SK-N-SH (cell line): ENCODE results near the gene BCL6. TPM values are rescaled to one million over a fixed set of nuclear protein-coding genes. Genes with fewer than 3 reads are reported as not detected.

Experiments
- CTCF ChIA-PET: fragments of 300-600, 350-600 bp; formaldehyde crosslinking; extraction: SDS; loops from one replicate; lab custom pipeline; 2021; lab: Yijun Ruan, JAX
- POLR2A ChIA-PET: fragments of 350-600 bp; sonication (Branson Sonifier 250); formaldehyde crosslinking; extraction: SDS; loops from one replicate; lab custom pipeline; 2020; ENCODE audit warnings: antibody characterized with exemption, inconsistent platforms; lab: Yijun Ruan, JAX
- DNase-seq: peaks from one replicate; pipeline ENCODE4 v3.0.0; 2012
- H2AFZ ChIP-seq: fragments of 200-600 bp; sonication (generic); 2 replicates; pipeline ENCODE4 v1.8.1; 2016; ENCODE audit warnings: antibody characterized with exemption, mild to moderate bottlenecking, low read depth
- H3F3A ChIP-seq: fragments of 200-600 bp; sonication (generic); replicated peaks from 2 replicates; pipeline ENCODE3; 2016; ENCODE audit warnings: antibody characterized with exemption, mild to moderate bottlenecking; ENCODE audit not compliant: insufficient read depth
- H3K27ac ChIP-seq, 2 experiments: fragments of 200-500 bp in 1 of 2; fragments of 200-600 bp in 1 of 2; sonication (Bioruptor generic) in 1 of 2; sonication (generic), shearing (Covaris generic) in 1 of 2; 2 replicates each; pipeline versions ENCODE4 v1.5.1 to v1.6.1; 2014 to 2016; ENCODE audit warnings: low read depth in 2 of 2, inconsistent platforms in 1 of 2, low read length in 1 of 2, mild to moderate bottlenecking in 1 of 2, mixed read lengths in 1 of 2
- H3K27me3 ChIP-seq: fragments of 200-600 bp; sonication (generic), shearing (Covaris generic); 2 replicates; pipeline ENCODE4 v1.6.1; 2016; ENCODE audit warnings: mixed run types; ENCODE audit not compliant: insufficient read depth
- H3K36me3 ChIP-seq, 2 experiments: fragments of 200-500 bp in 1 of 2; fragments of 200-600 bp in 1 of 2; sonication (Bioruptor generic) in 1 of 2; sonication (generic) in 1 of 2; replicated peaks in 1 of 2; 2 replicates each; pipeline versions ENCODE3 to v1.5.1; 2014 to 2016; ENCODE audit warnings: low read length in 1 of 2, mild to moderate bottlenecking in 1 of 2; ENCODE audit not compliant: insufficient read depth in 2 of 2, control insufficient read depth in 1 of 2
- H3K4me1 ChIP-seq, 2 experiments: fragments of 200-500 bp in 1 of 2; fragments of 200-600 bp in 1 of 2; sonication (Bioruptor generic) in 1 of 2; sonication (generic), shearing (Covaris generic) in 1 of 2; 2 replicates each; pipeline versions ENCODE4 v1.5.1 to v1.6.1; 2014 to 2016; ENCODE audit warnings: low read depth in 1 of 2, low read length in 1 of 2, mixed run types in 1 of 2; ENCODE audit not compliant: insufficient read depth in 2 of 2, control insufficient read depth in 1 of 2
- H3K4me2 ChIP-seq: fragments of 200-600 bp; sonication (generic), shearing (Covaris generic); 2 replicates; pipeline ENCODE4 v1.6.1; 2017; ENCODE audit warnings: mixed run types
- H3K4me3 ChIP-seq, 2 experiments: fragments of 200-500 bp in 1 of 2; fragments of 200-600 bp in 1 of 2; sonication (Bioruptor generic) in 1 of 2; sonication (generic), shearing (Covaris generic) in 1 of 2; 2 replicates each; pipeline versions ENCODE4 v1.5.1 to v1.8.1; 2014 to 2016; ENCODE audit warnings: low read depth in 2 of 2, inconsistent platforms in 1 of 2, low read length in 1 of 2, mild to moderate bottlenecking in 1 of 2, mixed read lengths in 1 of 2, moderate library complexity in 1 of 2
- H3K79me2 ChIP-seq: fragments of 200-600 bp; sonication (generic); 2 replicates; pipeline ENCODE4 v1.8.1; 2017; ENCODE audit warnings: mild to moderate bottlenecking; ENCODE audit not compliant: insufficient read depth
- H3K9ac ChIP-seq: fragments of 200-600 bp; sonication (generic); 2 replicates; pipeline ENCODE4 v1.6.1; 2017; ENCODE audit warnings: mixed run types
- H3K9me2 ChIP-seq: fragments of 200-600 bp; sonication (generic); 2 replicates; pipeline ENCODE4 v1.6.1; 2017; ENCODE audit warnings: mixed run types
- H3K9me3 ChIP-seq: fragments of 200-600 bp; sonication (generic); 2 replicates; pipeline ENCODE4 v1.6.1; 2017; ENCODE audit warnings: mixed run types, mild to moderate bottlenecking, moderate library complexity
- H4K20me1 ChIP-seq: fragments of 200-600 bp; sonication (generic); 2 replicates; pipeline ENCODE4 v1.6.1; 2017; ENCODE audit warnings: mild to moderate bottlenecking, mixed run types; ENCODE audit not compliant: insufficient read depth
- CTCF ChIP-seq: fragments of 200-600 bp; sonication (generic); IDR thresholded peaks from 2 replicates; pipeline ENCODE4 v1.6.1; 2017; ENCODE audit warnings: antibody characterized with exemption, mild to moderate bottlenecking, moderate library complexity
- MAX ChIP-seq: IDR thresholded peaks from 2 replicates; pipeline ENCODE4 v1.4.0; 2012; ENCODE audit warnings: low read depth
- MEF2A ChIP-seq: IDR thresholded peaks from 2 replicates; pipeline ENCODE4 v1.4.0; 2012; ENCODE audit warnings: low read depth, borderline replicate concordance
- SMC3 ChIP-seq: IDR thresholded peaks from 2 replicates; pipeline ENCODE4 v1.6.1; 2012; ENCODE audit warnings: low read depth, low read length, improper control_type of control experiment
- WGBS: methylation state at CpG from one replicate; pipeline ENCODE4 v1.1.6; 2017; ENCODE audit warnings: low lambda C conversion rate; 5-methylcytosine and 5-hydroxymethylcytosine counted together
- polyA plus RNA-seq, 3 experiments: library from polyadenylated mRNA; depleted of rRNA; stranded (reverse); fragments of >200 nt; gene quantifications; 2 replicates each; pipeline ENCODE4 v1.2.3, GENCODE V29; 2012
- TF ChIP-seq, protein P1 (sequence below): IDR thresholded peaks from 2 replicates; pipeline ENCODE4 v1.6.1; 2012; ENCODE audit warnings: mild to moderate bottlenecking, low read depth, low read length, moderate library complexity
- TF ChIP-seq, protein P2 (sequence below): IDR thresholded peaks from 2 replicates; pipeline ENCODE4; 2012

Gene BCL6
- polyA plus RNA-seq, 1 of the 3 experiments (the other 2 are of a cell fraction): 13.8 TPM

- Histone ChIP-seq H3K9ac (peak overlapping the region; percentile 93; the same call in 1 of the 2 replicates), H3K9me3 (no peaks in the 10 kb centered on the region), H3K4me1 (peaks cover 19 to 42% of the 10 kb centered on the region in 2 experiments; a peak in 2 of 4 replicates), H3K9me2 (no peaks in the 10 kb centered on the region), H4K20me1 (no peaks in the 10 kb centered on the region; the same call in 1 of the 2 replicates), H3K36me3 (no peaks in the 10 kb centered on the region), H3K4me3 (peak overlapping the region; percentile 81 to 94; a peak in 3 of 4 replicates), H3K27me3 (no peaks in the 10 kb centered on the region), H3K79me2 (peaks cover 69% of the 10 kb centered on the region), H3K4me2 (peak overlapping the region; percentile 93), H3F3A (peaks cover 28% of the 10 kb centered on the region), H2AFZ (no peak overlapping the region), H3K27ac (peak overlapping the region in 1 of 2 experiments; percentile 97; a peak in 2 of 4 replicates)
- DNase-seq: no peak
- POLR2A ChIA-PET: no interaction called here
- CTCF ChIA-PET: interaction anchor here (0.6 to 1.2 kb wide), 3 partner anchors 11 to 1533 kb away, joined by 3 to 4 read pairs (median 3); no protein-coding TSS in a partner anchor
- TF ChIP-seq, protein P1, sequence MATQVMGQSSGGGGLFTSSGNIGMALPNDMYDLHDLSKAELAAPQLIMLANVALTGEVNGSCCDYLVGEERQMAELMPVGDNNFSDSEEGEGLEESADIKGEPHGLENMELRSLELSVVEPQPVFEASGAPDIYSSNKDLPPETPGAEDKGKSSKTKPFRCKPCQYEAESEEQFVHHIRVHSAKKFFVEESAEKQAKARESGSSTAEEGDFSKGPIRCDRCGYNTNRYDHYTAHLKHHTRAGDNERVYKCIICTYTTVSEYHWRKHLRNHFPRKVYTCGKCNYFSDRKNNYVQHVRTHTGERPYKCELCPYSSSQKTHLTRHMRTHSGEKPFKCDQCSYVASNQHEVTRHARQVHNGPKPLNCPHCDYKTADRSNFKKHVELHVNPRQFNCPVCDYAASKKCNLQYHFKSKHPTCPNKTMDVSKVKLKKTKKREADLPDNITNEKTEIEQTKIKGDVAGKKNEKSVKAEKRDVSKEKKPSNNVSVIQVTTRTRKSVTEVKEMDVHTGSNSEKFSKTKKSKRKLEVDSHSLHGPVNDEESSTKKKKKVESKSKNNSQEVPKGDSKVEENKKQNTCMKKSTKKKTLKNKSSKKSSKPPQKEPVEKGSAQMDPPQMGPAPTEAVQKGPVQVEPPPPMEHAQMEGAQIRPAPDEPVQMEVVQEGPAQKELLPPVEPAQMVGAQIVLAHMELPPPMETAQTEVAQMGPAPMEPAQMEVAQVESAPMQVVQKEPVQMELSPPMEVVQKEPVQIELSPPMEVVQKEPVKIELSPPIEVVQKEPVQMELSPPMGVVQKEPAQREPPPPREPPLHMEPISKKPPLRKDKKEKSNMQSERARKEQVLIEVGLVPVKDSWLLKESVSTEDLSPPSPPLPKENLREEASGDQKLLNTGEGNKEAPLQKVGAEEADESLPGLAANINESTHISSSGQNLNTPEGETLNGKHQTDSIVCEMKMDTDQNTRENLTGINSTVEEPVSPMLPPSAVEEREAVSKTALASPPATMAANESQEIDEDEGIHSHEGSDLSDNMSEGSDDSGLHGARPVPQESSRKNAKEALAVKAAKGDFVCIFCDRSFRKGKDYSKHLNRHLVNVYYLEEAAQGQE: no peak
- TF ChIP-seq, protein P2, sequence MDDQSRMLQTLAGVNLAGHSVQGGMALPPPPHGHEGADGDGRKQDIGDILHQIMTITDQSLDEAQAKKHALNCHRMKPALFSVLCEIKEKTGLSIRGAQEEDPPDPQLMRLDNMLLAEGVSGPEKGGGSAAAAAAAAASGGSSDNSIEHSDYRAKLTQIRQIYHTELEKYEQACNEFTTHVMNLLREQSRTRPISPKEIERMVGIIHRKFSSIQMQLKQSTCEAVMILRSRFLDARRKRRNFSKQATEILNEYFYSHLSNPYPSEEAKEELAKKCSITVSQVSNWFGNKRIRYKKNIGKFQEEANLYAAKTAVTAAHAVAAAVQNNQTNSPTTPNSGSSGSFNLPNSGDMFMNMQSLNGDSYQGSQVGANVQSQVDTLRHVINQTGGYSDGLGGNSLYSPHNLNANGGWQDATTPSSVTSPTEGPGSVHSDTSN: peak; percentile 55
- WGBS: 57% methylated on average over 13 of the region's 13 CpGs
Observed at GRCh38 chr3:187742351-187743171, 2.7 kb downstream of the BCL6 start.

DNA sequence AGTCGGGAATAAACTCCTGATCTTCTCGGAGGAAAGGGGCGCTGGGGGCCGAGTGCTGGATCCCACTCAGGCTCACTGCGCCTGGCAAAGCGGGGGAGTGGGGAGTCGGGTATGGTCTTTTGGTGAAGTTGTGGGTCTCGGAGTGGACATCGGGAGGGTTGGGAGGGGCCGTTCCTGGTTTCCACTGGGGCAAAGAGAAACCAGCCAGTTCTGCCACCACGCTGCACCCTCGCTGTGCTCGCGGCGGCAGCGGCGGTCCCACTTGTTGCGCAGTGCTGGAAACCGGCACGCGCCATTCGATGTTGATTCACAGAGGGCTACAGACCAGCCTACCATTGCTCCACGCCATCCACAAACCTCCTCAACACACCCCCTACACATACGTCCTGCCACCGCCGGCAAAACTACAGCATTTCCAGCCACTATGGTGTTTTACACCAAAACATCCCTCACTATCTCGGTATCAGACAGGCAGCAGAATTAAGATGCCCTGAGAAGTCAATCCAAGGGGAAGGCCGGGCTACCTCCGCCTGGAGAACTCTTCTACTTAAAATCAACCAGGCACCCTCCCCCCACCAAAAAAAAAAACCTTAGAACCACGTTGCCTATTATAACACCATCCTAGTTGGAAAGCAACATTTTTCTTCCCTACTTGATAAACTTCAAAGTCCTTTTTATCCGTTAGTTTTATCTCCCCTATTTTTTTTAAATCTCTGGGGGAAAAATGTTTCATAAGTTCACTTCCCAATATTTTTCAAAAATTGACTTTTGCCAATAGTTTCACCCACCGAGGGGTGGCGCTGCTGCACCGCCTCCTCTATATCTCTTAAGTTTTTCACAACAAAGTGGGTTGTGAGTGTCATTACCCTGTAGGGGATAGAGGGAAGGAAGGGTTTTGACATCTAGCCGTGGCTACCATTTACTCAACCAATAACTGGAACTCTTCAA, 3.6 kb downstream of the BCL6 start:
- no peaks in the 10 kb centered on the region; the same call in 1 of the 2 replicates for H4K20me1 ChIP-seq
- 4% methylated on average over 28 of the region's 35 CpGs for WGBS
- H3F3A ChIP-seq: peaks cover 28% of the 10 kb centered on the region
- H3K9me3 ChIP-seq: no peaks in the 10 kb centered on the region
- H3K4me3 ChIP-seq: peak overlapping the region; percentile 51 to 94
- DNase-seq: peak; percentile 40
- peak overlapping the region; percentile 70; the same call in 1 of the 2 replicates for H2AFZ ChIP-seq
- no peaks in the 10 kb centered on the region for H3K36me3 ChIP-seq
- H3K27me3 ChIP-seq: no peaks in the 10 kb centered on the region
- H3K9ac ChIP-seq: peak overlapping the region; percentile 93
- peak overlapping the region in 1 of 2 experiments; percentile 97; a peak in 2 of 4 replicates for H3K27ac ChIP-seq
- peak overlapping the region; percentile 93 for H3K4me2 ChIP-seq
- H3K79me2 ChIP-seq: peaks cover 78% of the 10 kb centered on the region
- H3K9me2 ChIP-seq: no peaks in the 10 kb centered on the region
- ChIA-PET POLR2A (no interaction called here), CTCF (interaction anchor here (0.7 to 6.3 kb wide), 59 partner anchors 7 to 1527 kb away, joined by 3 to 137 read pairs (median 5); partner anchors contain the start of gene LPP)
- peaks cover 22 to 42% of the 10 kb centered on the region in 2 experiments; a peak in 2 of 4 replicates for H3K4me1 ChIP-seq
- TF ChIP-seq SMC3 (peak; percentile 52), CTCF (peak; percentile 98), MEF2A (no peak), MAX (peak; percentile 32; the same call in 1 of the 2 replicates)
- TF ChIP-seq, protein P1: no peak
